SU-DHL-6 (cell line): ENCODE results near the gene DTX2.
"Not testable (repeated sequence)": the region's sequence is repeated elsewhere in the genome, so short reads cannot be mapped to it uniquely, and the experiment has no call there.

Experiments
- EZH2phosphoT487 ChIP-seq: fragments of 200-600 bp; sonication (generic), shearing (Covaris generic); conservative IDR thresholded peaks from 2 replicates; pipeline ENCODE4 v1.6.1; 2018; ENCODE audit warnings: mild to moderate bottlenecking, antibody characterized with exemption, low read length, moderate library complexity, mixed read lengths
- TF ChIP-seq, protein P1 (sequence below): fragments of 200-600 bp; sonication (generic); IDR thresholded peaks from one replicate; pipeline ENCODE4 v1.5.1; 2017; ENCODE audit warnings: antibody characterized with exemption, mild to moderate bottlenecking, low read length, moderate library complexity; ENCODE audit not compliant: insufficient read depth, poor library complexity, severe bottlenecking

DNA sequence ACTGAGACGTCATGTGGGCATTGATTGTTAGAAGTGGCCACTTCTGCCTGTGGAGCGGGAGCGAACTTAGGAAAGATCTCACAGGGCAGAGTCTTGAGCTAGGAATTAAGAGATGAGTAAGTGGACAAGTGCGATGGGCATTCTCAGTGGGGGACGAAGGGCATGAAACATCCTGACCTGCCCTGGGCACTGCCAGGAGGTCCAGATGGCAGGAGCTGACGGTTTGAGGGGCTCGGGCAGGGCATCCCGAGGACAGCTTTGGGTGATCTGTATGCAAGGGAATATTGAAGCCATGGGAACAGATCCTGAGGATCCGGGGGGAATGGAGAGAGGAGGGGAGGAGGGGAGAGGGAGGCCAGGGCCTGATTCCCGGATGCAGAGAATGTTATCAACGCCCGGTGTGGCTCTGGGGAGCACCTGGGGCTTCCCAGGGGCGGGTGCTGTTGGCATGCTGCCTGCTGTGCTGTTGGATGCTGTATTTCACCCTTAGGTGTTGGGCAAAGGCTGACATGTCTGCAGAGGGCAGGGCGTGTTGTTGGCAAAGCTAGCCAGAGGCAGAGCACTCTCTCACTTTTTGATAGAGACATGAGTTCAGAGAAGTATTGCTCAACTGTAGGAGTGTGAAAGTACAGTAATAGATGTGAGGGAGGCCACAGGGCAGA lies 6.4 kb downstream of the DTX2 start:
- TF ChIP-seq, protein P1, sequence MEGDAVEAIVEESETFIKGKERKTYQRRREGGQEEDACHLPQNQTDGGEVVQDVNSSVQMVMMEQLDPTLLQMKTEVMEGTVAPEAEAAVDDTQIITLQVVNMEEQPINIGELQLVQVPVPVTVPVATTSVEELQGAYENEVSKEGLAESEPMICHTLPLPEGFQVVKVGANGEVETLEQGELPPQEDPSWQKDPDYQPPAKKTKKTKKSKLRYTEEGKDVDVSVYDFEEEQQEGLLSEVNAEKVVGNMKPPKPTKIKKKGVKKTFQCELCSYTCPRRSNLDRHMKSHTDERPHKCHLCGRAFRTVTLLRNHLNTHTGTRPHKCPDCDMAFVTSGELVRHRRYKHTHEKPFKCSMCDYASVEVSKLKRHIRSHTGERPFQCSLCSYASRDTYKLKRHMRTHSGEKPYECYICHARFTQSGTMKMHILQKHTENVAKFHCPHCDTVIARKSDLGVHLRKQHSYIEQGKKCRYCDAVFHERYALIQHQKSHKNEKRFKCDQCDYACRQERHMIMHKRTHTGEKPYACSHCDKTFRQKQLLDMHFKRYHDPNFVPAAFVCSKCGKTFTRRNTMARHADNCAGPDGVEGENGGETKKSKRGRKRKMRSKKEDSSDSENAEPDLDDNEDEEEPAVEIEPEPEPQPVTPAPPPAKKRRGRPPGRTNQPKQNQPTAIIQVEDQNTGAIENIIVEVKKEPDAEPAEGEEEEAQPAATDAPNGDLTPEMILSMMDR, result not testable (repeated sequence)
- not testable (repeated sequence) for TF ChIP-seq EZH2phosphoT487
